ENCODE data around the gene DGKH.
"Not testable (repeated sequence)": the region's sequence is repeated elsewhere in the genome, so short reads cannot be mapped to it uniquely, and the experiment has no call there.

Gene DGKH

DNA sequence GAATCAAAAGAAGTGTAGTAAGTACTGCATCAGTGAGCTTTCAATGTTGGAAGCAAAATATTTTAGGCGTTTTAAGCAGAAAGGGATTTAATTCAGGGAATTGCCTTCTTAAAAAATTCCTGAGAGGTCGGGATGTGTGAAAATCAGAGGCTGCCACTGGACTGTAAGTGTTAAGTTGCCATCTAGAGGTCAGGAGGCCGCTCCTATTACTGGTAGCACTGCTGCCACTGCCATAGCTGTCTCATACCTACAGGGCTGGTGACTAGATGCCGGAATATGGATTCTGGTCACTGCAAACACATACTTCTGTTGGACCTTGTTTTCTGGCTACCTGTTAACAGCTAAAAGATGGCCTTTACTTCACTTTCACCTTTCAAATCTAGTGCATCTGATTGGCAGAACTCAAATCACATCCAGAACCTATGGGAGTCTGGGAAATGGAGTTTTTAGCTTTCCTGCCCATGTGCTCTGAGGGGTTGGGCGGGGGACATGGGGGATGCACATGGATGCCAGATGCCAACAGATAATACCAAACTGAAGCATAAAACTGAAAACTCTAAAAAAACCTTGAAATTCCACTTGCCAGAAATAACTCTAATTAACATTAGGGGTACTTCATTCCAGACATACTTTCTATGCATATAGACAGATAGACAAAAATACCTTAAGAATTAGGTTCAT is 29.8 kb downstream of the DGKH start:
- TF ChIP-seq, protein P1, sequence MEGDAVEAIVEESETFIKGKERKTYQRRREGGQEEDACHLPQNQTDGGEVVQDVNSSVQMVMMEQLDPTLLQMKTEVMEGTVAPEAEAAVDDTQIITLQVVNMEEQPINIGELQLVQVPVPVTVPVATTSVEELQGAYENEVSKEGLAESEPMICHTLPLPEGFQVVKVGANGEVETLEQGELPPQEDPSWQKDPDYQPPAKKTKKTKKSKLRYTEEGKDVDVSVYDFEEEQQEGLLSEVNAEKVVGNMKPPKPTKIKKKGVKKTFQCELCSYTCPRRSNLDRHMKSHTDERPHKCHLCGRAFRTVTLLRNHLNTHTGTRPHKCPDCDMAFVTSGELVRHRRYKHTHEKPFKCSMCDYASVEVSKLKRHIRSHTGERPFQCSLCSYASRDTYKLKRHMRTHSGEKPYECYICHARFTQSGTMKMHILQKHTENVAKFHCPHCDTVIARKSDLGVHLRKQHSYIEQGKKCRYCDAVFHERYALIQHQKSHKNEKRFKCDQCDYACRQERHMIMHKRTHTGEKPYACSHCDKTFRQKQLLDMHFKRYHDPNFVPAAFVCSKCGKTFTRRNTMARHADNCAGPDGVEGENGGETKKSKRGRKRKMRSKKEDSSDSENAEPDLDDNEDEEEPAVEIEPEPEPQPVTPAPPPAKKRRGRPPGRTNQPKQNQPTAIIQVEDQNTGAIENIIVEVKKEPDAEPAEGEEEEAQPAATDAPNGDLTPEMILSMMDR (IDR thresholded peaks at IDR 0.05; ENCODE audit: low read depth, low read length, missing control alignments), result no peak
- peak; percentile 52 for DNase-seq (ENCODE audit: extremely low read depth, low read depth)
- no peak overlapping the region for H3K4me3 ChIP-seq (replicated peaks; ENCODE audit: low read depth, low read length)

DNA sequence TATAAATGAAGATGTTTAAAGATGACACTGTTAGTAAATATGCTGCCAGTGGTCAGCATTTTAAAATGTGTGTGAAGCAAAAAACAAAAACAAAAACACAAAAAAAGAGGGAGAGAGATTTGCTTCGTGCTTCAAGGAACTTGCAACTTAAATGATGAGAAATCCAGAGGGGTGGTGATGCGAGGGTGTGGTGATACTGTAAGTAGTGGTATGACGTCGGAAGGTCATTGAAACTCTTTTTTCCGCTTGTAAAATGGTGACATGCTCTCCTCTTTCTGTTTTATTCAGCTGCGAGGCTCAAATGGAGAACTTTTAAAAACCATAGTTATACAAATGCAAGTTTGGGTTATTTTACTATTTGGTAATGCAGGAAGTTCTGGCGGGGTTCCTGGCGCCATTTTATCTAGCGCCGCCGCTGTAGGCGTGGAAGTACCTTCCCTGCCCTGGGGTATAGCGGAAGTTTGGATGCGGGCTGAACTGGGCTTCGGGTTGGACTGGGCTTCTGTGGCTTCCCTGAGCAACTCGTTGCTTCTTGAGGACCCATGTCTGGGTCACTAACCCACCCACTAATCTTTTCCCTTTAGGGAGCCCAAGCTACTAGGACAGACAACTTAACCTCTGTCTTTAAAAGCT is 34.8 kb downstream of the DGKH start:
- no peak for DNase-seq (ENCODE audit: extremely low read depth, low read depth)
- no peak overlapping the region for H3K4me3 ChIP-seq (replicated peaks; ENCODE audit: low read depth, low read length)
- TF ChIP-seq, protein P1 (IDR thresholded peaks at IDR 0.05; ENCODE audit: low read depth, low read length, missing control alignments), result no peak

DNA sequence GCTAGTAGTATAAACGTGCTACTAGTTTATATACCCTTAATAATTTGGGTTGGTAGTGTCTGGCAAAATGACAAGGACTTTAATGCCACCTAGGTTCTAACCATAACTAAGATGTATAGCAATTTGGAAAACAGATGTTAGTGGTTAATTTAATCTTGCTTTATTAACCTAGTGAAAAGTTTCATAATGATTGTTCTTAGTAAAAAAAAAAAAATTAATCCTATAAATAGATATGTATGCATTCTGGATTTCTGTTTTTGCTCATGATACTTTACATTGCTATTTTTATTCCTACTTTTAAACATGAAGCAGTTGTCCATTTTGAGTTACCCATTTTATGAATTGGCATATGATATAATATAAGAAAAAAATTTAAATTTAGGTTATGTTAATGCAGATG is 36.3 kb downstream of the DGKH start:
- no peak for DNase-seq (ENCODE audit: extremely low read depth, low read depth)
- no peak overlapping the region for H3K4me3 ChIP-seq (replicated peaks; ENCODE audit: low read depth, low read length)
- TF ChIP-seq, protein P1 (IDR thresholded peaks at IDR 0.05; ENCODE audit: low read depth, low read length, missing control alignments), result no peak

DNA sequence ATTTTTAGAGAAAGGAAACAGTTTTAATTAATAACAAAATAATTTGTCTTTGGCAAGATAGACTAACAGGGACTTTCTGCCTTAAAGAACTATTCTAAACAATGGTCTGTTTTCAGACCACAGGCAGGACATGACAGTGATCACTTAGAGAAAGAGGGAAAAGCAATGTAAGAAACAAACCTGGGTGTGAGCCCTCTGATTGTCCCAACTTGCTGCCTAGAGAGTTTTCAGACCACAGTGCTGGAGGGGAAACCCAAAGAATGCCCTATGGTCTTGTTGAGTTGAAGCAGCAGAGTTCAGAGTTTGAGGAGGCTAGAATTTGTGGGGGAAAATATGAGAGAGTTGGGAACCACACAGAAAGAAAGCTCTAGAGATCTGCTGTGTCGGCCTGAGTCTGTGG is 38.1 kb downstream of the DGKH start:
- no peak overlapping the region for H3K4me3 ChIP-seq (replicated peaks; ENCODE audit: low read depth, low read length)
- TF ChIP-seq, protein P1 (IDR thresholded peaks at IDR 0.05; ENCODE audit: low read depth, low read length, missing control alignments), result no peak
- no peak for DNase-seq (ENCODE audit: extremely low read depth, low read depth)

DNA sequence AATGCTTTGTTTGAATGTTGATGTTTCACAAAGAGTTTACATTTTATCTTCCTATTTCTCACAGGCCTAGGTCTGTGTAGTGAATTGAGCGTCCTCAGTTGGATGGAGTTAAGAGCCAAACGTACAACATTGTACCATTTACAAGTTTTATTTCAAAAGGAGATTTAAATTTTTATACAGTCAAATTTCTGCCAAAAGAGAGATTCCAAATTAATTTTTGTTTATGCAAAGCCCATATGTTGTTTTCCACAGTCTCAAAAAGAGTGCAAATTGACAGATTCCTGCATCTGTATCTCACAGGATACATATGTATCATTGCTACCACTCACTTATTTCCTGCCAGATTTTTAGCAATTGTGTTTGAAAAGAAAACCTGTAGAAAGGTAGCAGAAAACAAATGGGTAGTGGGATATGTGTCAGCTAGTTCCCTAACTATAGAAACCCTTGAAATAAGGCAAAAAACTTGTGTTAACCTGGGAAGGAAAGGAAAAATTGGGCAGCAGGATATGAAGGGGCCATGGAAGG is 46.1 kb downstream of the DGKH start:
- TF ChIP-seq, protein P1 (IDR thresholded peaks at IDR 0.05; ENCODE audit: low read depth, low read length, missing control alignments), result no peak
- no peak overlapping the region for H3K4me3 ChIP-seq (replicated peaks; ENCODE audit: low read depth, low read length)
- no peak for DNase-seq (ENCODE audit: extremely low read depth, low read depth)

DNA sequence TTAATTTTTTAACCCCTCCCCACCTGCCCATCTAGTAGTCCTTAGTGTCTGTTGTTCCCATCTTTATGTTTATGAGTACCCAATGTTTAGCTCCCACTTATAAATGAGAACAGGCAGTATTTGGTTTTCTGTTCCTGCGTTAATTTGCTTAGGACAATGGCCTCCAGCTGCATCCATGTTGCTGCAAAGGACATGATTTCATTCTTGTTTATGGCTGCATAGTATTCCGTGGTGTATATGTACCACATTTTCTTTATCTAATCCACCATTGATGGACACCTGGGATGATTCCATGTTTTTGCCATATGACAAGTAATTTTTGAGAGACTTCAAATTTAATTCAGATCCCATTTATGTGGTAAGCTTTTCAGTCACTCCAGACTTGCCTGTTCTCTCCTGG is 47.8 kb downstream of the DGKH start:
- H3K4me3 ChIP-seq (replicated peaks; ENCODE audit: low read depth, low read length); DNase-seq (ENCODE audit: extremely low read depth, low read depth): not testable (repeated sequence)

DNA sequence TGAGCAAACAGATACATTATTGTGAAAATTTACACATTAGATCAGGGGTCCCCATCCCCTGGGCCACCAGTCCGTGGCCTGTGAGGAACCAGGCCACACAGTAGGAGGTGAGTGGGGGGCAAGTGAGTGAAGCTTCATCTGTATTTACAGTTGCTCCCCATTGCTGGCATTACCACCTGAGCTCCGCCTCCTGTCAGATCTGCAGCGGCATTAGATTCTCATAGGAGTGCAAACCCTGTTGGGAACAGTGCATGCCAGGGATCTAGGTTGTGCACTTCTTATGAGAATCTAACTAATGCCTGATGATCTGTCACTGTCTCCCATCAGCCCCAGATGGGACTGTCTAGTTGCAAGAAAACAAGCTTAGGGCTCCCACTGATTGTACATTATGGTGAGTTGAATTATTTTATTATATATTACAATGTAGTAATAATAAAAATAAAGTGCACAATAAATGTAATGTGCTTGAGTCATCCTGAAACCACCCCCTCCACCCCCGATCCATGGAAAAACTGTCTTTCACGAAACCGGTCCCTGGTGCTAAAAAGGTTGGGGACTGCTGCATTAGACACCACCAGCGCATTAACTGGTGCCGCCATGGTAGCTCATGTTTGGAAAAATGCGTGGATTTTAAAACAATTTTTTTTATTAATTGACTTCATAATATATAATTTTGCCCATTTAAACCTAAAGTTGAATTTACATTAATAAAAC is 51.7 kb downstream of the DGKH start:
- no peak for DNase-seq (ENCODE audit: extremely low read depth, low read depth)
- TF ChIP-seq, protein P1 (IDR thresholded peaks at IDR 0.05; ENCODE audit: low read depth, low read length, missing control alignments), result no peak
- H3K4me3 ChIP-seq (replicated peaks; ENCODE audit: low read depth, low read length), result no peak overlapping the region
